ENCODE results near the gene OR5H1. TPM values are rescaled to one million over a fixed set of nuclear protein-coding genes. Genes with fewer than 3 reads are reported as not detected.
"Not testable (repeated sequence)": the region's sequence is repeated elsewhere in the genome, so short reads cannot be mapped to it uniquely, and the experiment has no call there.

OR5H1 gene
- total RNA-seq = not detected

GRCh38 chr3:98130421-98130820, at the start of gene OR5H1:
OR5H1 (plus strand) TSS chr3:98130721; CDS start chr3:98132698, 1,977 bp downstream.
- H3K4me1 Mint-ChIP-seq (ENCODE audit: low read depth) = no peaks in the 10 kb centered on the region

GRCh38 chr3:98086873-98087272, 43.6 kb upstream of the OR5H1 start, which contains the start of gene OR5AC2:
OR5AC2 (plus strand) TSS chr3:98087173; CDS start chr3:98087173, 0 bp downstream.
- Mint-ChIP-seq H3K27ac (no peak within 1 kb of the TSS), H3K9me3 (peaks cover 0 to 2% of the 10 kb centered on the region in 2 donors), H3K4me3 (no peak within 1 kb of the TSS), H3K36me3 (ENCODE audit: insufficient read depth in 2 of 2) (no peaks in the 10 kb centered on the region), H3K27me3 (ENCODE audit: low read depth) (no peaks in the 10 kb centered on the region), H3K4me1 (ENCODE audit: low read depth) (no peaks in the 10 kb centered on the region)
- no peak for DNase-seq
- ATAC-seq (replicated peaks in 1 of 2) = no peak

More at GRCh38 chr3:98130421-98130820, at the start of gene OR5H1:
- no peak within 1 kb of the TSS for H3K4me3 Mint-ChIP-seq
- H3K9me3 Mint-ChIP-seq = no peaks in the 10 kb centered on the region
- no peak for DNase-seq
- no peak for ATAC-seq (replicated peaks in 1 of 2)
- H3K27me3 Mint-ChIP-seq (ENCODE audit: low read depth) = no peaks in the 10 kb centered on the region
- no peak within 1 kb of the TSS for H3K27ac Mint-ChIP-seq
- H3K36me3 Mint-ChIP-seq (ENCODE audit: insufficient read depth in 2 of 2) = no peaks in the 10 kb centered on the region

- H3K4me3 Mint-ChIP-seq = no peak overlapping the region
- DNase-seq (no peak), ATAC-seq (replicated peaks in 1 of 2) (no peak)
- H3K27me3 Mint-ChIP-seq (ENCODE audit: low read depth) = no peaks in the 10 kb centered on the region
- H3K27ac Mint-ChIP-seq = no peak overlapping the region
- peaks cover 0 to 3% of the 10 kb centered on the region in 2 donors for H3K9me3 Mint-ChIP-seq
- H3K4me1 Mint-ChIP-seq (ENCODE audit: low read depth) = no peaks in the 10 kb centered on the region
- H3K36me3 Mint-ChIP-seq (ENCODE audit: insufficient read depth in 2 of 2) = no peaks in the 10 kb centered on the region
Measured at GRCh38 chr3:98095882-98096281, 34.6 kb upstream of the OR5H1 start.

- Mint-ChIP-seq H3K4me3 (no peak overlapping the region), H3K36me3 (ENCODE audit: insufficient read depth in 2 of 2) (no peaks in the 10 kb centered on the region), H3K27me3 (ENCODE audit: low read depth) (no peaks in the 10 kb centered on the region), H3K9me3 (no peaks in the 10 kb centered on the region), H3K4me1 (ENCODE audit: low read depth) (no peaks in the 10 kb centered on the region), H3K27ac (no peak overlapping the region)
- ATAC-seq (replicated peaks in 1 of 2) = no peak
- no peak for DNase-seq
Measured at GRCh38 chr3:98099848-98100247, 30.7 kb upstream of the OR5H1 start.

- Mint-ChIP-seq H3K27me3 (ENCODE audit: low read depth) (no peaks in the 10 kb centered on the region), H3K4me1 (ENCODE audit: low read depth) (no peaks in the 10 kb centered on the region), H3K36me3 (ENCODE audit: insufficient read depth in 2 of 2) (no peaks in the 10 kb centered on the region), H3K9me3 (no peaks in the 10 kb centered on the region), H3K27ac (no peak overlapping the region), H3K4me3 (no peak overlapping the region)
- DNase-seq = no peak
- no peak for ATAC-seq (replicated peaks in 1 of 2)
Measured at GRCh38 chr3:98108162-98108561, 22.4 kb upstream of the OR5H1 start.

GRCh38 chr3:98109807-98110549, 20.5 kb upstream of the OR5H1 start:
- no peaks in the 10 kb centered on the region for H3K27me3 Mint-ChIP-seq (ENCODE audit: low read depth)
- no peak overlapping the region for H3K4me3 Mint-ChIP-seq
- H3K27ac Mint-ChIP-seq = no peak overlapping the region
- no peaks in the 10 kb centered on the region for H3K4me1 Mint-ChIP-seq (ENCODE audit: low read depth)
- DNase-seq (no peak), ATAC-seq (replicated peaks in 1 of 2) (no peak)
- no peaks in the 10 kb centered on the region for H3K36me3 Mint-ChIP-seq (ENCODE audit: insufficient read depth in 2 of 2)
- H3K9me3 Mint-ChIP-seq = no peaks in the 10 kb centered on the region

- Mint-ChIP-seq H3K27ac (no peak overlapping the region), H3K4me1 (ENCODE audit: low read depth) (no peaks in the 10 kb centered on the region), H3K9me3 (no peaks in the 10 kb centered on the region), H3K4me3 (no peak overlapping the region), H3K27me3 (ENCODE audit: low read depth) (no peaks in the 10 kb centered on the region), H3K36me3 (ENCODE audit: insufficient read depth in 2 of 2) (no peaks in the 10 kb centered on the region)
- ATAC-seq (replicated peaks in 1 of 2) = no peak
- DNase-seq = no peak
Measured at GRCh38 chr3:98110550-98110908, 20.0 kb upstream of the OR5H1 start.

- Mint-ChIP-seq H3K36me3 (ENCODE audit: insufficient read depth in 2 of 2) (no peaks in the 10 kb centered on the region), H3K4me3 (no peak overlapping the region), H3K27me3 (ENCODE audit: low read depth) (peaks cover 20% of the 10 kb centered on the region), H3K9me3 (no peaks in the 10 kb centered on the region), H3K4me1 (ENCODE audit: low read depth) (no peaks in the 10 kb centered on the region), H3K27ac (no peak overlapping the region)
- DNase-seq = no peak
- no peak for ATAC-seq (replicated peaks in 1 of 2)
Measured at GRCh38 chr3:98114264-98114663, 16.3 kb upstream of the OR5H1 start.

- no peaks in the 10 kb centered on the region for H3K36me3 Mint-ChIP-seq (ENCODE audit: insufficient read depth in 2 of 2)
- H3K4me3 Mint-ChIP-seq = no peak overlapping the region
Measured at GRCh38 chr3:98115717-98116116, 14.8 kb upstream of the OR5H1 start.

GRCh38 chr3:98136631-98137030, 6.1 kb downstream of the OR5H1 start:
- ATAC-seq (replicated peaks in 1 of 2) (no peak), DNase-seq (no peak)
- Mint-ChIP-seq H3K9me3 (no peaks in the 10 kb centered on the region), H3K27me3 (ENCODE audit: low read depth) (no peaks in the 10 kb centered on the region), H3K4me3 (no peak overlapping the region), H3K4me1 (ENCODE audit: low read depth) (no peaks in the 10 kb centered on the region), H3K36me3 (ENCODE audit: insufficient read depth in 2 of 2) (no peaks in the 10 kb centered on the region), H3K27ac (no peak overlapping the region)

More at GRCh38 chr3:98115717-98116116, 14.8 kb upstream of the OR5H1 start:
- Mint-ChIP-seq H3K4me1 (ENCODE audit: low read depth) (no peaks in the 10 kb centered on the region), H3K9me3 (no peaks in the 10 kb centered on the region), H3K27ac (no peak overlapping the region), H3K27me3 (ENCODE audit: low read depth) (peaks cover 20% of the 10 kb centered on the region)
- ATAC-seq (replicated peaks in 1 of 2) (no peak), DNase-seq (no peak)

GRCh38 chr3:98137826-98138557, 7.5 kb downstream of the OR5H1 start:
- H3K27ac Mint-ChIP-seq; H3K36me3 Mint-ChIP-seq (ENCODE audit: insufficient read depth in 2 of 2); H3K9me3 Mint-ChIP-seq; ATAC-seq (replicated peaks in 1 of 2); H3K27me3 Mint-ChIP-seq (ENCODE audit: low read depth); H3K4me1 Mint-ChIP-seq (ENCODE audit: low read depth); H3K4me3 Mint-ChIP-seq; DNase-seq: not testable (repeated sequence)

GRCh38 chr3:98140531-98140930, 10.0 kb downstream of the OR5H1 start:
- no peak overlapping the region for H3K4me3 Mint-ChIP-seq
- ATAC-seq (replicated peaks in 1 of 2) (no peak), DNase-seq (no peak)
- no peaks in the 10 kb centered on the region for H3K4me1 Mint-ChIP-seq (ENCODE audit: low read depth)
- H3K36me3 Mint-ChIP-seq (ENCODE audit: insufficient read depth in 2 of 2) = no peaks in the 10 kb centered on the region
- H3K27me3 Mint-ChIP-seq (ENCODE audit: low read depth) = peaks cover 9% of the 10 kb centered on the region
- no peak overlapping the region for H3K27ac Mint-ChIP-seq
- H3K9me3 Mint-ChIP-seq = no peaks in the 10 kb centered on the region

- ATAC-seq (replicated peaks in 1 of 2) = no peak
- H3K27me3 Mint-ChIP-seq (ENCODE audit: low read depth) = peaks cover 9% of the 10 kb centered on the region
- DNase-seq = no peak
- peak within 1 kb of the TSS; percentile 43 for H3K27ac Mint-ChIP-seq
- H3K9me3 Mint-ChIP-seq = no peaks in the 10 kb centered on the region
- H3K4me1 Mint-ChIP-seq (ENCODE audit: low read depth) = no peaks in the 10 kb centered on the region
- no peaks in the 10 kb centered on the region for H3K36me3 Mint-ChIP-seq (ENCODE audit: insufficient read depth in 2 of 2)
- no peak within 1 kb of the TSS for H3K4me3 Mint-ChIP-seq
Measured at GRCh38 chr3:98147179-98147578, 16.7 kb downstream of the OR5H1 start, which contains the start of gene OR5H14. OR5H14 (plus strand) TSS chr3:98147479; CDS start chr3:98149386, 1,907 bp downstream.
